NCI-H226 (cell line): ENCODE data around the gene CMTR2.

ENCODE experiments used
- DNase-seq: peaks from one replicate; pipeline ENCODE4 v3.0.0-alpha.2; 2015

CMTR2 gene

DNA sequence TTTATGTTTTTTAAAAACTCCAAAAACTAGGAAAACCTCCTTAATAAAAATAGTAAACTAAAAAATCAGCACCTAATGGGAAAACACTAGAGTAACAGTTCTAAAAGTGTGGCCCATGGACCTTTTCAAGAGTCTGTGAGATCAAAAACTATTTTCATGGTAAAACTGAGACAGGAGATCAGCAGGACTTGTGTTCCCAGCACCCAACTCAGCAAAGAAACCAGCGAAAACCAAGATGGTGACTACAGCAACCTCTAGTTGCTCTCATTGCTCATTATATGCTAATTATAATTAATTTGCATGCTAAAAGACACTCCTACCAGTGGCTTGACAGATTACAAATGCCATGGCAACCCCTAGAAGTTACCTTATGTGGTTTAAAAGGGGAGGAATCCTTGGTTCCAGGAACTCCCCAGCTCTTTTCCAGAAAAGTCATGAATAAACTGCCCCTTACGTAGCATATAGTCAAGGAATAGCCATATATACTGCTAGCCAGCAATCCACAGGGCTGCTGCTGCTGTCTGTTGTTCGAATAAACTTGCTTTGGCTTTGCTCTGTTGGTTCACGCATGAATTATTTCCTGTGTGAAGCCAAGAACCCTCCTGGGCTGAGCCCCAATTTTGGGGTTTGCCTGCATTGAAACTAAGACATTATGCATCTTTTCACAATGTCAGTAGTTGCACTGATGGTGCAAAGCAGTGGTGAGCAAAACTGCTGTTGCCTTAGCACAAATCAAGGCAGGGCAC, 12.4 kb downstream of the CMTR2 start:
- no peak for DNase-seq

DNA sequence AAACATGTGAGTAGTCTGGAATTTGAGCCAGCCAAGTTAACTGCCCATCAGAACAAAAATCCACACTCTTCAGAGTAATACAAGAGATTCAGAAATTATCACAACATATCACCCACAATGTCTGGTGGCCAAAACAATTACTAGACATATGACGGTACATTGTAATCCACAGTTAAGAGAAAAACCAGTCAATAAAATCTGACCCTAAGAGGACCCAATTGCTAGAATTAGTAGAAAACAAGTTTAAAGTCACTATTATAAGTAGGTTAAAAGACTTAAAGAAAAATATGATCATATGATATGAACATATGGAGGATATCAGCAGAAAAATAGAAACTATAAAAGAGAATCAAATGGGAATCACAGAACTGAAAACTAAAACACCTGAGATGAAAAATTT, 15.8 kb downstream of the CMTR2 start:
- DNase-seq: no peak

- DNase-seq: no peak
Measured at GRCh38 chr16:71264299-71264698, 24.9 kb downstream of the CMTR2 start.

- no peak for DNase-seq
Measured at GRCh38 chr16:71263582-71263981, 25.6 kb downstream of the CMTR2 start.

DNA sequence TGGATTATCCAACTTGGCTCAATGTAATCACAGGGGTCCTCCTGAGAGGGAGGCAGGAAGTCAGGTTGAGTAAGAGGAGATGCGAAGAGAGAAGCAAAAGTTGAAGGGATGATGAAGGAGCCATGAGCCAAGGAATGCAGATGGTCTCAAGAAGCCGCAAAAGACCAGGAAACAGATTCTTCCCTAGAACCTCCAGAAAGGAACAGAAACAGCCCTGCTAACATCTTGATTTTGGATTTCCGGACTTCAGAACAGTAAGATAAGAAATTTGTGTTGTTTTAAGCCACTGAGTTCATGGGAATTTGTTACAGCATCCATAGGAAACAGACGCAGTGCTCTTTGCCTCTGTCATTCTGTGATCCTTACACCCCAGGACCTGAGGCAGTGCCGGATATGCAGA, 26.8 kb downstream of the CMTR2 start:
- no peak for DNase-seq

DNA sequence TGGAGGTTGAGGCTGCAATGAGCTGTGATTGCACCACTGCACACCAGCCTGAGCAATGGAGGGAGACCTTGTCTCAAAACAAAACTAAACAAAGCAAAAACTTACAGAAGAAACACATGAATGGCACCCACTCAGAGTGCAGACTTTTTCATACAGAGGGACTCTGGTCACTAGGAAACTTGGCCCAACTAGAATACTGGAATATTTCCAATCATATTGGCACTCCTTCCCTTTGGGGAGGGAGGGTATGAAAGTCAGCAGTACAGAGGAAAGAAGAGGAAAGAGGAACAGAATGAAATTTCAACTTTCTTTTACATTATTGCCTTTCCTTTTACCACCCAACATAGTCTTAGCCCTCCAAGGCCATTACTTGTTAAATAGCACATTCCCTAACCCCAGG, 28.2 kb downstream of the CMTR2 start:
- no peak for DNase-seq

- DNase-seq: no peak
Measured at GRCh38 chr16:71259086-71259485, 30.1 kb downstream of the CMTR2 start.

DNA sequence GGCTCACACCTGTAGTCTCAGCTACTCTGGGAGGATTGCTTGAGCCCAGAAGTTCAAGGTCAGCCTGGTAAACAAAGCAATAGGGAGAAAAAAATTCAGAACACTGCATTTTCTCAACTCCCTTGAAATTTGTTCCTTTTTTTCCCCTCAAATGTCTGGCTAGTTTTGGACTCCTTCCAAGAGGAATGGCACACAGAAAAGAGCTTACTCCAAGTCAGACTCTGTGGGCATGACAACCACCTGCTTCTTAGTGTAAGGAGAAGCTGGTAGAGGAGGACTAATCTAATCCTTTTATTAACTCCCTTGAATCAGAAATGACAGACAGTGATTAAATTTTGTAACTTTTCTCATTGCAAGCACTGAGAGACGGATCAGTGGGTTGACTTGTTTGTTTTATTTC, 30.8 kb downstream of the CMTR2 start:
- no peak for DNase-seq

- no peak for DNase-seq
Measured at GRCh38 chr16:71257768-71258167, 31.4 kb downstream of the CMTR2 start.

DNA sequence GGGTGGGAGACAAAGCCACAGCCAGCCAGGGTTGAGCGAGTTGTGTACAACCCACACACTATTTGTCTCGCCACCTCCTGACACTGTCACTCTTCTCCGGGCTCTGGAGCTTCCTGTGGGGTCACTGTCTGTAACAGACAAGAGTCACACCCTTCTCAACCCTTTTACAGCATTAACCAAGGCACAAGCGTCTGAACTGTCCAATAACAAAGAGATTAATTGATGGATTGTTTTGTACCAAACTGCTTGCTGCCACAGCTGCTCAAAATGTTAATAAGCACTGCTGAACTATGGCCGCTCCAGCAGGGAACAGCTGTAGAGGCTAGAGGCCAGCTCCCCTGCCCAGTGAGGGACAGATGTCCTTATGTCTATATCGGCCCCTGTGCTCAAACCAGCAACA, 33.5 kb downstream of the CMTR2 start:
- DNase-seq: no peak

DNA sequence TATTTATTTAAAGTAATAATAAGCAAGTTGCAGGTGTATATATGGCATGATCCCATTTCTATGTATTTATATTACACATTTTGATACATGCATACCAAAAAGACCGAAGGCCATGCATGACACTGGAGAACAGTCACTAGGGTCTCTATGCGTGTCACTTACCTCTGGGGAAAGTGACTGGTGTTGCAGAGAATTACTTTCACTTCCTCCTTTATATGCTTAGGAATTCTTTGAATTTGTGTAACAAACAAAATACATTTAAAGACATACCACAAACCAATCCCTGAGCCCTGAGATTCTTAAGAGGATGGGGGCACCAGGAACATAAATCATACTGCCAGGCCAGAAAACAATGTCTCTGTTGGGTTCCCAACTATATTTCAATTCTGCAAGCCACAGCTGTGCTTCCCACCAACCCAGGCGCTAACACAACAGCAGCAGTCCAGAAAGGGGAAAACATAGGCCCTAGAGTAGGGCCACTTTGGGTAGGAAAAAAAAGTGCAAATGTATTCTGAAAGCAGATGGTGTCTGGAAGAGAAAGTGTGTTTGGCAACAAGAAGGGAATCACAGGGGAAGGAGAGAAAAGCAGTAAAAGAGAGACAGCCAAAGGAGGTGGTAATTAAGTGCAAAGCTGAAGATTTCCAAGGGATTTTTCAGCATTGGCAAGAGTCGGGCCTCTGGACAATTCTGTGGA, 34.2 kb downstream of the CMTR2 start:
- DNase-seq: no peak

DNA sequence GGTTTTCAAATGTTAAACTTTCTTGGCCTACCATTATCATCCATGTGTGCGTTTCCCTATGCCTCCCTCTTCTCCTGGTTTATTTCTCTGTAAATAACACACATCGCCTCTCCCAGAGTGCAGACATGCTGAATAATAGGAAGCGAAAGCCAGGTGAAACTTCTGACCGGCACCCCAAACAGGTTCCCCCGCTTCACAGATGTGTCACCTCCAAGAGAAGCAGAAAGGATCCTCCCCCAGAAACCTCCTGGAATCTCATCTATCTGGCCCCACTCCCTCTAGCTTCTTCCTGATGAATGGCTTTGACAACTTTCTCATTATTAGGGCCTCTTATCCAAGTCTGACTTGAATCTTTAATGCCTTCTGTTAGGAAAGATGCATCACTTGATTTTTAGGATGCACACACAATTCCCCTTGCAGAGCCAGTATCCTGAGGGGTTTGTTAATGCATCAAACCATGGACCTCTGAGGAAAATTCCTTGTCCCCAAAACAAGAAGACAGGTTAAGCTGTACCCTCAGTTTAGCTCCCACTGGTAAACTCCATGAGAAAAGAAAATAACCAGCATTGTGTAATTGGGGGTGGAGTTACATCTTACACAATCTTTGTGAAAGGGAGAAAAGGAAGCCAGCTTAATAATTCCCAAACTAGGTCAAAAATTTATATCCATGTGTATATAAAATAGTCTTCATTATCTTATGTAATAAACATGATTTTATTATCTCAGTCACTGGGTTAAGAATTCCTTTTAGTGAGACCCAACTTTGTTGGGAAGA, 38.6 kb downstream of the CMTR2 start:
- DNase-seq: no peak

DNA sequence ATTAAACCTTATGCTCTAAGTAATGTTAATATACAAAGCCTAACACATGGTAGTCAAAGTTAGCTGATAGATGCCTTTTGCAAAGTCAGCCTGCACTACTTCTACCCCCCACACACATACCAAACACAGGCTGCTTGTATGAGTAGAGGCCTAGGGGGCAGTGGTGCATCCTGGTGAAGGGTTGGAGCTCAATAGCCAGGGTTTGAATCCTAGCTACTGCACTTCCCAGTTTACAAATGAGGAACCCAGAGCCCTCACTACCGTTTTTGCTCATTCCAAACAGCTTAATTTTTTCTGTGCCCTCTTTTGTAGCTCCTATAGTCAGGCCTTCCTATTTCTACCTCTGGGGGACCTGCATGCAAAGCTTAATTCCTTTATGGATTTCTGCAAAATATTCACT, 39.8 kb downstream of the CMTR2 start:
- no peak for DNase-seq

DNA sequence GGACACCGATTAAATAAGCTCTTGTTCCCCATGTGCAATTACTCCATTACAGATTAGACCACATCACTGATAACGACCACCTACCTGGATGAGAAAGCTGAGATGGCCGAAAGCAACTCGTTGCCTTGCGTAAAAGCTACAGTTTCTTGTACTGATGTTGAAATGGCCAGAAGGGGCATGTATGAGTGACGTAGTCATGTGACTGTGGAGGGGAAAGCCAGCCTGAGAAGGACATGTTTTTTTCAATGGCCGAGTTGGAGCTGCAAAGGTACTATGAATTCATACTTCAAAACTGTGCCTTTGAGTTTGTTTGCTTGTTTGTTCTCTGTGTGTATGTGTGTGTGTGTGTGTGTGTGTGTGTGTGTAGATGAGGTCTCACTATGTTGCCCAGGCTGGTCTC, 41.7 kb downstream of the CMTR2 start:
- no peak for DNase-seq

DNA sequence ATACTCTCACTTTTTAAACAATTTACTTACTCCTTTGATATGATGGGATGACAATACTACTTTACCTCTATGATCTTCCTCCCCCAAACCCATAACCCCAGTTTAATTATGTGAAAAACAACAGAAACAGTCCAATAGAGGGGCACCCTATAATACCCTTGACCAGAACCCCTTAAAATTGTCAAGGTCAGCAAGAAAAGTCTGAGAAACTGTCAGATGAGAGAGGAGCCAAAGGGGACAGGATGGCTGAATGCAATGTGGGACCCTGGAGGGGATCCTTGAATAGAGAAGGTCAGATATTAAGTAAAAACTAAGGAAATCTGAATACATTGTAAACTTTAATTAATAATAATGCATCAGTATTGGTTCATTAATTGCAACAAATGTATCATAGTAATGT, 42.9 kb downstream of the CMTR2 start:
- no peak for DNase-seq

DNA sequence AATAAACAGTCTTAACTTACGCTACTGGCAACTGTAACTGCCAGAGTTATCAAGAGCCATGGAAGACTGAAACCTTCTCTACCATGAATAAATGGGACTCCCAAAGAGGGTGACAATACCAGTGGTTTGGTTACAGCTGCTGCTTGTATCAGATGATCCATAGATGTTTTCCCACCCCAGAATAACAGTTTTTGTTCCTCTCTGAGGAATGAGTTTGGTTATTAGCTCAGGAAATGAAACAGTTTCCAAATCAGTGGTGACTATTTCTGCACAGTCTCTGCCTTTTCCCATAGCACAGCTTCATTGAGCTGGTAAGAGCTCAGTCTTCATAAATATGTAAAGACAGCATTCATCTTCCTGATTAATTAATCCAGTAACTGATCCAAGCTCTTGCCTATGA, 44.7 kb downstream of the CMTR2 start:
- DNase-seq: no peak

DNA sequence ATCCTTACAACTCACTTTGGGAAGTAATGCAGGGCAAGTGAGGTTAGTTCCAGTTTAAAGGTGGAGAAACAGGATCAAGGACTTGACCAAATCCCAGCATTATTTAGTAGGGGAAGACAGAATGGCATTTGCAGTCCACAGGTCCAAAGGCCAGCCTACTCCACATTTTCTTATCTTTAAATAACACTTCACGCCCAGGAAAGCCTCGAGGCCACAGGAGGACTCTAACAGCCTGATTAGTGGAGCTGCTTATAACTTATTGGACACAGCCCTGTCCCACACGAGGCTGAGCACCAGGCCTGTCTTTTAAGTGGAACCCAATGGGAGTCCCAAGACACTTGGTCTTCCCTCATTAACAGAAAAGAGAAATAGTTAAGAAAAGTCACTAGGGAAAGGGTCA, 46.6 kb downstream of the CMTR2 start:
- DNase-seq: no peak

- DNase-seq: no peak
Measured at GRCh38 chr16:71242036-71242435, 47.2 kb downstream of the CMTR2 start.
